HepG2 (cell line): ENCODE results near the gene POC1A. TPM values are rescaled to one million over a fixed set of nuclear protein-coding genes. Genes with fewer than 3 reads are reported as not detected.

Source experiments
- ATAC-seq: fragments of 200-7000 bp; cut with Tn5 transposase; 3 replicates; pipeline ENCODE4 v1.9.1; 2020; ENCODE audit warnings: mild to moderate bottlenecking, moderate library complexity
- BruUV-seq: library from RNA; stranded (reverse); fragments of 400-500 nt; replicated peaks from 2 replicates; lab custom pipeline; 2021; lab: Mats Ljungman, UMichigan
- CTCF ChIA-PET: fragments of 300-600 bp; formaldehyde crosslinking; extraction: SDS; loops from one replicate; lab custom pipeline; 2021; ENCODE audit warnings: low total read pairs, inconsistent platforms, low intra/inter-chr PET ratio; lab: Yijun Ruan, JAX
- POLR2A ChIA-PET: fragments of 350-600 bp; sonication (Branson Sonifier 250); formaldehyde crosslinking; loops from one replicate; lab custom pipeline; 2020; ENCODE audit warnings: antibody characterized with exemption, inconsistent platforms; lab: Yijun Ruan, JAX
- DNase-seq: peaks from one replicate; pipeline ENCODE4 v3.0.0-alpha.2; 2015; ENCODE audit warnings: low spot score
- FAIRE-seq: peaks from 3 replicates; lab custom pipeline; 2011; peaks lifted over from hg19 to GRCh38; lab: Jason Lieb, UNC
- H2AFZ ChIP-seq: one replicate; pipeline ENCODE4 v1.6.1; 2011; ENCODE audit warnings: low read length, inconsistent platforms
- H3K27ac ChIP-seq: fragments of 300-600 bp; 3 replicates; pipeline ENCODE4 v1.8.0; 2011; ENCODE audit warnings: mixed run types, mild to moderate bottlenecking, mixed read lengths, low read length, inconsistent platforms; ENCODE audit not compliant: insufficient read depth; ENCODE audit errors: extremely low read length
- H3K27me3 ChIP-seq, 2 experiments: fragments of 200-600 bp in 1 of 2; 2 replicates in 1 of 2; 3 replicates in 1 of 2; pipeline versions ENCODE4 v1.6.0 to v1.8.0; 2011; ENCODE audit warnings: low read length in 2 of 2, mild to moderate bottlenecking in 2 of 2, moderate library complexity in 2 of 2, inconsistent platforms in 1 of 2; ENCODE audit not compliant: insufficient read depth in 2 of 2, control insufficient read depth in 1 of 2
- H3K36me3 ChIP-seq, 2 experiments: fragments of 200-600 bp in 1 of 2; replicated peaks in 1 of 2; 2 replicates in 1 of 2; 3 replicates in 1 of 2; pipeline versions ENCODE4 v1.5.1 to v1.8.0; 2011; ENCODE audit warnings: low read length in 2 of 2, inconsistent platforms in 1 of 2; ENCODE audit not compliant: insufficient read depth in 2 of 2, control insufficient read depth in 1 of 2
- H3K4me1 ChIP-seq: 2 replicates; pipeline ENCODE4 v1.5.1; 2012; ENCODE audit warnings: low read length, inconsistent platforms; ENCODE audit not compliant: insufficient read depth
- H3K4me2 ChIP-seq: 2 replicates; pipeline ENCODE4 v1.6.0; 2011; ENCODE audit warnings: low read depth, low read length, inconsistent platforms
- H3K4me3 ChIP-seq, 3 experiments: fragments of 200-600 bp in 1 of 3; sonication (generic), shearing (Covaris generic) in 1 of 3; replicated peaks in 1 of 3; 2 replicates each; pipeline ENCODE4 v1.5.1; 2011 to 2016; ENCODE audit warnings: low read length in 3 of 3, inconsistent platforms in 2 of 3, low read depth in 2 of 3, mild to moderate bottlenecking in 2 of 3, control low read depth in 1 of 3, mixed read lengths in 1 of 3; ENCODE audit not compliant: insufficient read depth in 1 of 3
- H3K79me2 ChIP-seq: one replicate; pipeline ENCODE4 v1.6.1; 2011; ENCODE audit warnings: low read length, inconsistent platforms; ENCODE audit not compliant: insufficient read depth
- H3K9ac ChIP-seq: 2 replicates; pipeline ENCODE4 v1.6.0; 2011; ENCODE audit warnings: mild to moderate bottlenecking, low read depth, low read length, inconsistent platforms; ENCODE audit not compliant: insufficient read depth
- H3K9me3 ChIP-seq: 2 replicates; pipeline ENCODE4 v1.5.1; 2012; ENCODE audit warnings: mild to moderate bottlenecking, low read length
- H4K20me1 ChIP-seq: 2 replicates; pipeline ENCODE4 v1.6.0; 2011; ENCODE audit warnings: inconsistent platforms, mild to moderate bottlenecking, low read length, moderate library complexity; ENCODE audit not compliant: insufficient read depth
- CREB1 ChIP-seq, 2 experiments: fragments of 450-650 bp in 1 of 2; IDR thresholded peaks; 2 replicates each; pipeline ENCODE4 v1.6.1; 2016 to 2017; ENCODE audit warnings: control low read depth in 1 of 2, mild to moderate bottlenecking in 1 of 2, missing compliant biosample characterization in 1 of 2, missing genetic modification characterization in 1 of 2
- HNRNPL ChIP-seq: fragments of 200-400 bp; formaldehyde crosslinking; IDR thresholded peaks from 2 replicates; pipeline ENCODE4 v1.6.1; 2017; ENCODE audit warnings: mild to moderate bottlenecking, low read depth, low read length
- MXD1 ChIP-seq: sonication (generic); formaldehyde crosslinking; IDR thresholded peaks from 2 replicates; pipeline ENCODE4 v1.4.0; 2020; ENCODE audit warnings: mild to moderate bottlenecking, missing genetic modification reagents
- TBX2 ChIP-seq: sonication (generic); formaldehyde crosslinking; IDR thresholded peaks from 2 replicates; pipeline ENCODE4 v1.5.0; 2020; ENCODE audit warnings: missing genetic modification reagents, mild to moderate bottlenecking, borderline replicate concordance
- ZNF3 ChIP-seq: IDR thresholded peaks from 2 replicates; pipeline ENCODE4 v1.7.0; 2017; ENCODE audit warnings: inconsistent platforms
- ZNF331 ChIP-seq: sonication (generic); formaldehyde crosslinking; IDR thresholded peaks from 2 replicates; pipeline ENCODE4 v1.4.0; 2020; ENCODE audit warnings: missing genetic modification reagents
- WGBS: methylation state at CpG from one replicate; pipeline ENCODE4 v1.1.6; 2017; ENCODE audit warnings: low lambda C conversion rate; 5-methylcytosine and 5-hydroxymethylcytosine counted together
- in situ Hi-C: cut with HindIII; loops from 2 replicates; pipeline ENCODE4 v1.10.0; 2017; ENCODE audit warnings: low pct_unique_long_range_greater_than_20kb; ENCODE audit not compliant: extremely low pct_ligation_motif_present
- intact Hi-C: fragments of 100-400 bp; cut with micrococcal nuclease; formaldehyde crosslinking; loops from one replicate; pipeline ENCODE4 v1.10.0; 2022; ENCODE audit not compliant: unreplicated experiment
- polyA plus RNA-seq, 8 experiments: library from polyadenylated mRNA; depleted of rRNA in 3 of 8; stranded (reverse) in 7 of 8; unstranded in 1 of 8; fragments of >200 nt; fragmentation: Illumina TruSeq in 4 of 8; extraction: Trizol in 4 of 8; gene quantifications; 2 replicates each; pipeline versions ENCODE4 v1.2.1 to v1.2.3, GENCODE V29; 2011 to 2016; ENCODE audit warnings: low read depth in 4 of 8, missing spikeins in 1 of 8, mixed read lengths in 1 of 8; ENCODE audit not compliant: insufficient read depth in 1 of 8
- total RNA-seq, 5 experiments: library from RNA; depleted of rRNA; stranded (reverse); fragments of >200 nt; fragmentation: Illumina TruSeq; extraction: Trizol; gene quantifications; 2 replicates each; pipeline ENCODE4 v1.2.3, GENCODE V29; 2016; ENCODE audit warnings: low read depth in 1 of 5
- TF ChIP-seq, protein P1 (sequence below): sonication (generic); IDR thresholded peaks from 2 replicates; pipeline ENCODE4 v1.6.1; 2016; ENCODE audit warnings: low read depth, borderline replicate concordance
- TF ChIP-seq, protein P2 (sequence below): sonication (generic); formaldehyde crosslinking; IDR thresholded peaks from 2 replicates; pipeline ENCODE4 v1.4.0; 2020; ENCODE audit warnings: mild to moderate bottlenecking, missing genetic modification reagents, borderline replicate concordance

The POC1A gene
- total and polyA plus RNA-seq, 2 of the 13 experiments (the other 11 are each of a cell fraction or from before 2014, with no cell fraction given): 14.6 to 20.0 TPM

- FAIRE-seq: no peak
- Histone ChIP-seq H3K27me3 (0 out of 5 replicates have a peak, but pooled peaks cover 0 to 5% of the 10 kb centered on the region in 2 experiments), H3K79me2 (peaks cover 11% of the 10 kb centered on the region)
- TF ChIP-seq CREB1 (IDR thresholded peaks at IDR 0.05) (no peak), CREB1 (CRISPR knock-in tag; IDR thresholded peaks at IDR 0.05) (no peak), ZNF3 (CRISPR knock-in tag) (no peak), ZNF331 (CRISPR knock-in tag) (no peak), HNRNPL (0 out of 2 replicates have a peak, but pooled peaks have one; percentile 23), MXD1 (0 out of 2 replicates have a peak, but pooled peaks have one; percentile 13), TBX2 (CRISPR knock-in tag) (peak; percentile 5; the same call in 1 of the 2 replicates)
- TF ChIP-seq, protein P1, sequence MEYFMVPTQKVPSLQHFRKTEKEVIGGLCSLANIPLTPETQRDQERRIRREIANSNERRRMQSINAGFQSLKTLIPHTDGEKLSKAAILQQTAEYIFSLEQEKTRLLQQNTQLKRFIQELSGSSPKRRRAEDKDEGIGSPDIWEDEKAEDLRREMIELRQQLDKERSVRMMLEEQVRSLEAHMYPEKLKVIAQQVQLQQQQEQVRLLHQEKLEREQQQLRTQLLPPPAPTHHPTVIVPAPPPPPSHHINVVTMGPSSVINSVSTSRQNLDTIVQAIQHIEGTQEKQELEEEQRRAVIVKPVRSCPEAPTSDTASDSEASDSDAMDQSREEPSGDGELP: peak; percentile 22; the same call in 1 of the 2 replicates
- TF ChIP-seq, protein P2, sequence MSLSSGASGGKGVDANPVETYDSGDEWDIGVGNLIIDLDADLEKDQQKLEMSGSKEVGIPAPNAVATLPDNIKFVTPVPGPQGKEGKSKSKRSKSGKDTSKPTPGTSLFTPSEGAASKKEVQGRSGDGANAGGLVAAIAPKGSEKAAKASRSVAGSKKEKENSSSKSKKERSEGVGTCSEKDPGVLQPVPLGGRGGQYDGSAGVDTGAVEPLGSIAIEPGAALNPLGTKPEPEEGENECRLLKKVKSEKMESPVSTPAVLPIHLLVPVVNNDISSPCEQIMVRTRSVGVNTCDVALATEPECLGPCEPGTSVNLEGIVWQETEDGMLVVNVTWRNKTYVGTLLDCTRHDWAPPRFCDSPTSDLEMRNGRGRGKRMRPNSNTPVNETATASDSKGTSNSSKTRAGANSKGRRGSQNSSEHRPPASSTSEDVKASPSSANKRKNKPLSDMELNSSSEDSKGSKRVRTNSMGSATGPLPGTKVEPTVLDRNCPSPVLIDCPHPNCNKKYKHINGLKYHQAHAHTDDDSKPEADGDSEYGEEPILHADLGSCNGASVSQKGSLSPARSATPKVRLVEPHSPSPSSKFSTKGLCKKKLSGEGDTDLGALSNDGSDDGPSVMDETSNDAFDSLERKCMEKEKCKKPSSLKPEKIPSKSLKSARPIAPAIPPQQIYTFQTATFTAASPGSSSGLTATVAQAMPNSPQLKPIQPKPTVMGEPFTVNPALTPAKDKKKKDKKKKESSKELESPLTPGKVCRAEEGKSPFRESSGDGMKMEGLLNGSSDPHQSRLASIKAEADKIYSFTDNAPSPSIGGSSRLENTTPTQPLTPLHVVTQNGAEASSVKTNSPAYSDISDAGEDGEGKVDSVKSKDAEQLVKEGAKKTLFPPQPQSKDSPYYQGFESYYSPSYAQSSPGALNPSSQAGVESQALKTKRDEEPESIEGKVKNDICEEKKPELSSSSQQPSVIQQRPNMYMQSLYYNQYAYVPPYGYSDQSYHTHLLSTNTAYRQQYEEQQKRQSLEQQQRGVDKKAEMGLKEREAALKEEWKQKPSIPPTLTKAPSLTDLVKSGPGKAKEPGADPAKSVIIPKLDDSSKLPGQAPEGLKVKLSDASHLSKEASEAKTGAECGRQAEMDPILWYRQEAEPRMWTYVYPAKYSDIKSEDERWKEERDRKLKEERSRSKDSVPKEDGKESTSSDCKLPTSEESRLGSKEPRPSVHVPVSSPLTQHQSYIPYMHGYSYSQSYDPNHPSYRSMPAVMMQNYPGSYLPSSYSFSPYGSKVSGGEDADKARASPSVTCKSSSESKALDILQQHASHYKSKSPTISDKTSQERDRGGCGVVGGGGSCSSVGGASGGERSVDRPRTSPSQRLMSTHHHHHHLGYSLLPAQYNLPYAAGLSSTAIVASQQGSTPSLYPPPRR (CRISPR knock-in tag): no peak
- TF ChIP-seq, all 625 proteins: peak for 4
- Histone ChIP-seq H3K27ac (no peak overlapping the region), H3K9me3 (no peaks in the 10 kb centered on the region), H2AFZ (no peak overlapping the region), H3K9ac (peak overlapping the region; percentile 88), H3K4me2 (peak overlapping the region; percentile 90), H3K36me3 (peaks cover 0 to 13% of the 10 kb centered on the region in 2 experiments; a peak in 1 of 5 replicates), H3K4me3 (peak overlapping the region in 2 of 3 experiments; percentile 50 to 94; a peak in 2 of 6 replicates), H3K4me1 (peaks cover 61% of the 10 kb centered on the region), H4K20me1 (no peaks in the 10 kb centered on the region)
- BruUV-seq: no TSS peak
- intact Hi-C loops (loop anchor here (1.0 kb wide), 1 partner anchor 20 kb away; no protein-coding TSS in a partner anchor), in situ Hi-C loops (no loop called here)
- no peak; the same call in 2 of the 3 replicates for ATAC-seq
- ChIA-PET CTCF (no interaction called here), POLR2A (interaction anchor here (0.8 to 4.3 kb wide), 9 partner anchors 8 to 90 kb away, joined by 3 to 24 read pairs (median 4); partner anchors contain the start of genes GLYCTK and POC1A)
- no CpG with 5 or more reads among the region's 3 CpGs for WGBS
- DNase-seq: no peak
These were observed 42.8 kb upstream of the POC1A start for GRCh38 chr3:52196977-52197376.
